ENCODE measurements around the gene DKKL1.
A peak's percentile ranks its signal among the peaks of the same experiment; 100 is the strongest.
"Not testable (repeated sequence)": the region's sequence is repeated elsewhere in the genome, so short reads cannot be mapped to it uniquely, and the experiment has no call there.

DKKL1 gene

GRCh38 chr19:49363268-49364082 is at the start of gene DKKL1:
TSS of gene DKKL1 (plus strand) at chr19:49363877. CDS start at chr19:49363999, 122 bp downstream.
- peak; percentile 98 for DNase-seq

GRCh38 chr19:49315111-49315510 is 48.6 kb upstream of the DKKL1 start:
- no peak for DNase-seq

GRCh38 chr19:49316284-49316683 is 47.4 kb upstream of the DKKL1 start:
- no peak for DNase-seq

- DNase-seq: no peak
Observed at GRCh38 chr19:49318296-49318695, 45.4 kb upstream of the DKKL1 start.

GRCh38 chr19:49324801-49325576 is 38.7 kb upstream of the DKKL1 start, which contains the start of gene SLC6A16:
TSS of gene SLC6A16 (minus strand) at chr19:49325191. CDS start at chr19:49311347, 13,844 bp downstream.
- no peak for DNase-seq

GRCh38 chr19:49325756-49326155 is 37.9 kb upstream of the DKKL1 start:
- not testable (repeated sequence) for DNase-seq

GRCh38 chr19:49326165-49326704 is 37.4 kb upstream of the DKKL1 start:
- DNase-seq: no peak

GRCh38 chr19:49327878-49328544 is 35.7 kb upstream of the DKKL1 start:
- peak; percentile 14 for DNase-seq

GRCh38 chr19:49328741-49329140 is 34.9 kb upstream of the DKKL1 start:
- peak; percentile 3 for DNase-seq

GRCh38 chr19:49331187-49331586 is 32.5 kb upstream of the DKKL1 start:
- DNase-seq: peak; percentile 3

- peak; percentile 42 for DNase-seq
Observed at GRCh38 chr19:49331616-49332055, 32.0 kb upstream of the DKKL1 start.

- not testable (repeated sequence) for DNase-seq
Observed at GRCh38 chr19:49332691-49333417, 30.8 kb upstream of the DKKL1 start.

GRCh38 chr19:49333418-49333805 is 30.3 kb upstream of the DKKL1 start:
- peak; percentile 16 for DNase-seq

GRCh38 chr19:49333811-49334288 is 29.8 kb upstream of the DKKL1 start:
- DNase-seq: peak; percentile 59

GRCh38 chr19:49335071-49335783 is 28.4 kb upstream of the DKKL1 start, which contains the start of gene CD37:
TSS of gene CD37 (plus strand) at chr19:49335406. CDS start at chr19:49335541, 135 bp downstream.
- peak; percentile 33 for DNase-seq

- peak; percentile 2 for DNase-seq
Observed at GRCh38 chr19:49335784-49336481, 27.7 kb upstream of the DKKL1 start.

- peak; percentile 20 for DNase-seq
Observed at GRCh38 chr19:49336482-49337266, 27.0 kb upstream of the DKKL1 start.

GRCh38 chr19:49337267-49338022 is 26.2 kb upstream of the DKKL1 start:
- DNase-seq: peak; percentile 10

All from femur (tissue), 1 donor.